Colon (tissue), 2 donors: Measurements from ENCODE around the gene SRGAP2C.
"Not testable (repeated sequence)": the region's sequence is repeated elsewhere in the genome, so short reads cannot be mapped to it uniquely, and the experiment has no call there.

Experiments
- FAIRE-seq: peaks from 2 replicates; lab custom pipeline; 2012; peaks lifted over from hg19 to GRCh38; lab: Jason Lieb, UNC
- donor health status: control.
- donor health status: control.

SRGAP2C gene

GRCh38 chr1:121423956-121424355, 239.2 kb downstream of the SRGAP2C start:
- FAIRE-seq = not testable (repeated sequence)

- FAIRE-seq = not testable (repeated sequence)
Observed at GRCh38 chr1:121433517-121433916, 248.7 kb downstream of the SRGAP2C start.

- FAIRE-seq = not testable (repeated sequence)
Observed at GRCh38 chr1:121438862-121439261, 254.1 kb downstream of the SRGAP2C start.

DNA sequence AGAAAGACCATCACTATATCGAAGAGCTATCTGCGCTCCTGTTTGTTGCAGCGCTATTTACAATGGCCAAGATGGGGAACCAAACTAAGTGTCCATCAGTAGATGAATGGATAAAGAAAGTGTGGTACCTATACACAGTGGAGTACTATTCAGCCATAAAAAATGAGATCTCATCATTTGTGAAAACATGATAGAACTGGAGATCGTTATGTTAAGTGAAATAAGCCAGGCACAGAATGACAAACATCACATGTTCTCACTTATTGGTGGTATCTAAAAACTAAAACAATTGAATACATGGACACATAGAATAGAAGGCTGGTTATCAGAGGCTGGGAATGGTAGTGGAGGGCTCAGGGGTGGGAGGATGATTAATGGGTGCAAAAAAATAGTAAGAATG, 256.2 kb downstream of the SRGAP2C start:
- FAIRE-seq = no peak
